AG09309 (cell line): ENCODE measurements around the gene MOCS3.

ENCODE experiments used
- DNase-seq: peaks from one replicate; pipeline ENCODE4 v3.0.0-alpha.2; 2010; ENCODE audit warnings: low read depth
- H3K4me3 ChIP-seq: 2 replicates; pipeline ENCODE4 v1.5.1; 2011; ENCODE audit warnings: mild to moderate bottlenecking, low read depth, low read length, moderate library complexity; ENCODE audit not compliant: control insufficient read depth
- TF ChIP-seq, protein P1 (sequence below): IDR thresholded peaks from 2 replicates; pipeline ENCODE4 v1.5.1; 2011; ENCODE audit warnings: mild to moderate bottlenecking, low read depth, low read length, inconsistent platforms; ENCODE audit not compliant: insufficient read depth, control insufficient read depth; ENCODE audit errors: missing control alignments

MOCS3 gene

DNA sequence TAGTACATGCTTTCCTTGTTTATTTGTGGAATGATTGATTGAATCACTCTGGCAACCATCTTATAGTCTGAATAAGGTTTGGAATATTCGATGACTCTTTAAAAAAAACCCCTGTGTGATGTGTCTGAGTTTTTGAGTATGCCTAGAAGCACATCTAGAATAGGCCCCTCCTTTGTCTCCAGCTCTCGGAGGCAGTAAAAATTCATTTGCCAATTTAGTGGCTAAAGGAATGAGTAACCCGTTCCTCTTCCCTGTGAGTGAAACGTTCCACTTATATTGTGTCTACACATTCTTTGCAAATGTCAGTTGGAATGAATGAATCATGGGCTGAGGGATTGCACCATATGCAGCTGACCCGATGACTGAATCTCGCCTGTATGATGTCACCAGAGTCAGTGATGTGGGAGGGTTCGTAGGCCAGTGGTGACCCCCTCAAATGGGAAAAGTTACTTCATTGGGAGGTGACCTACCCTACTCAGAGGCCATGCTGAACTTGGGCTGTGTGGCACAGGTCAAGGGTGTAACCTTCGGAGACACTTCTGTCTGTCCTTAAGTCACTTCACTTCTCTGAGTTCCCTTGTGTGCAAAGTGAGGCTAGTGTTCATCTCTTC is 21.6 kb downstream of the MOCS3 start:
- no peak overlapping the region for H3K4me3 ChIP-seq
- TF ChIP-seq, protein P1, sequence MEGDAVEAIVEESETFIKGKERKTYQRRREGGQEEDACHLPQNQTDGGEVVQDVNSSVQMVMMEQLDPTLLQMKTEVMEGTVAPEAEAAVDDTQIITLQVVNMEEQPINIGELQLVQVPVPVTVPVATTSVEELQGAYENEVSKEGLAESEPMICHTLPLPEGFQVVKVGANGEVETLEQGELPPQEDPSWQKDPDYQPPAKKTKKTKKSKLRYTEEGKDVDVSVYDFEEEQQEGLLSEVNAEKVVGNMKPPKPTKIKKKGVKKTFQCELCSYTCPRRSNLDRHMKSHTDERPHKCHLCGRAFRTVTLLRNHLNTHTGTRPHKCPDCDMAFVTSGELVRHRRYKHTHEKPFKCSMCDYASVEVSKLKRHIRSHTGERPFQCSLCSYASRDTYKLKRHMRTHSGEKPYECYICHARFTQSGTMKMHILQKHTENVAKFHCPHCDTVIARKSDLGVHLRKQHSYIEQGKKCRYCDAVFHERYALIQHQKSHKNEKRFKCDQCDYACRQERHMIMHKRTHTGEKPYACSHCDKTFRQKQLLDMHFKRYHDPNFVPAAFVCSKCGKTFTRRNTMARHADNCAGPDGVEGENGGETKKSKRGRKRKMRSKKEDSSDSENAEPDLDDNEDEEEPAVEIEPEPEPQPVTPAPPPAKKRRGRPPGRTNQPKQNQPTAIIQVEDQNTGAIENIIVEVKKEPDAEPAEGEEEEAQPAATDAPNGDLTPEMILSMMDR, result no peak
- DNase-seq, result peak; percentile 98

DNA sequence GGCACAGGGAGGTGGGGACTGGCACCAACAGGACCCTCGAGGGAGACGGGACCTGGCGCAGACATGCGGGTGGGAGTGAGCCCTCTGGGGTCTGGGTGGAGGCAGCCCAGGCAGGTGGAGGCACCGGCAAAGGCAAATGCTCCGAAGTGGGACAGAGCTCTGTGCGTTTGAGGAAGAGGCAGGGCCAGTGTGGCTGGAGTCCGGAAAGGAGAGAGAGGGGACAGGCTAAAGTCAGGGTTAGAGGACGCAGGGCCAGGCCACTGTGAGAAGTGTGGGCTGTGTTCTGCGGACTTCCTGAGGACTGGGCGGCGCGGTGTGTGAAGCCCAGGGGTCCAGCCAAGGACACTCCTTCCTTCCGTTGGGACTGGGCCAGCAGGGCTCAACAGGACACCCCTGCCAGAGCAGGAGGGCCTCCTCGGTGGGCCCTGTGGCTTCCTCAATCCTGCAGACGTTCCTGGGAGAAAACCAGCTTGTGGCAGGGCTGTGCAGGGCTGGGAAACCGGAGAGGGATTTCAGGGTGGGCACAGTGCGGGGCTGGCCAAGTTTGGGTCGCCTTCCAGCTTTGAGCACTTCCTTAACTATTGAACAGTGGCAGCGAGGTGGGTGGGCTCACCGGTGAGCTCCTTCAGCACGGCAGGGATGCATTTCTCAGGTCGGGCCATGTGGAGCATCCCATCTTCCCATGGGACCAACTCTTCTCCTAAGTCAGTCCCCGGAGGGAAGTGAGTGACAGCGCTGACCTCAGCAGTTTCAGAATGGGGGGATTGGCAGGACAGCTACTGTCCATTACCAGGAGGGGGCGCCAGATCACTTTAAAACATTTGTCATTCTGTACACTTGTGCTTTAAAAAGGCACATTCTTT is 22.5 kb downstream of the MOCS3 start:
- no peak for DNase-seq
- TF ChIP-seq, protein P1, result peak; percentile 77
- H3K4me3 ChIP-seq, result no peak overlapping the region

DNA sequence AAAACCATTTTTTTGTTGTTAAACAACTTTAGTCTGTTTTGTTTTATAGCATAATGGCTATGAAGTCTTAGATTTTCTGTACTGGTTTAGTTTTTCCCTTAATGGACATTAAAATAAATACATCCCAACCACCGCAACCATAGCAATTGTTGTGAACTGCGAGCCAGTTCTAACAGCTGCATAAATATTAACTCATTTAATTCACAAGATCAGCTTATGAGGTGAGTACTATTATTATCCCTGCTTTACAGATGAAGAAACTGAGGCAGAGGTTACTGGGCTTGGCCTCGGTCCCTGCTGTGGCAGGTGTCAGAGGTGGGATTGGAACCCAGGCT is 23.1 kb downstream of the MOCS3 start:
- no peak for DNase-seq
- TF ChIP-seq, protein P1, result no peak
- no peak overlapping the region for H3K4me3 ChIP-seq

DNA sequence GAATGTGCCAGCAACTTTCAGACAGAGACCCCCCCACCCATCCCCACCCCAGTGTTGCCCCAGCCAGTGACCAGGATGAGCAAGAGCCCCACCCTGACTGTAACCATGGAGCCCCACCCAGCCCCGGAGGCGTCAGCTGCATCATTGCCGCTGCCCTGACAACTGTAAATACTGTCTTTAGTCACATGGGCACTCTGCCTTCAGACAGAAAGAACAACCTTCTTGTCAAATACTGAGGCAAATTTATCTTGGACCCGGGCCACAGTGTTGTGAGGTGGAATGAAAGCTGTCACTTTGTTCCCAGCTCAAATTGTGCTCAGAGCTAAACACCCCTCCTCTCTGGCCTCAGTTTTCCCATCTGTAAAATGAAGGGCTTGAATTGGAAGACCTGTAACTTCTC is 23.7 kb downstream of the MOCS3 start:
- DNase-seq, result no peak

DNA sequence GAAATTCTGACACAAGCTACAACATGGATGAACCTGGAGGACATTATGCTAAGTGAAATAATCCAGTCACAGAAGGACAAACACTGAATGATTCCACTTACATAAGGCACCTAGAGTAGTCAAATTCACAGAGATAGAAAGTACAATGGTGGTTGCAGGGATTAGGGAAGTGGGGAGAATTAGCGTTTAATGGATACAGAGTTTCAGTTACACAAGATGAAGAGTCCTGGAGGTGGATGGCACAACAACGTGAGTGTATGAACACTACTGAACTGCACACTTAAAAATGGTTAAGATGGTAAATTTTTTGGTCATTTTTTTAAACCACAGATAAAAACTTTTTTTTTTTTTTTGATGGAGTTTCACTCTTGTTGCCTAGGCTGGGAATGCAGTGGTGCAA is 24.7 kb downstream of the MOCS3 start:
- no peak for DNase-seq
- TF ChIP-seq, protein P1, result no peak

More for the DNA sequence above, 23.7 kb downstream of the MOCS3 start:
- H3K4me3 ChIP-seq, result no peak overlapping the region
- TF ChIP-seq, protein P1, result no peak

DNA sequence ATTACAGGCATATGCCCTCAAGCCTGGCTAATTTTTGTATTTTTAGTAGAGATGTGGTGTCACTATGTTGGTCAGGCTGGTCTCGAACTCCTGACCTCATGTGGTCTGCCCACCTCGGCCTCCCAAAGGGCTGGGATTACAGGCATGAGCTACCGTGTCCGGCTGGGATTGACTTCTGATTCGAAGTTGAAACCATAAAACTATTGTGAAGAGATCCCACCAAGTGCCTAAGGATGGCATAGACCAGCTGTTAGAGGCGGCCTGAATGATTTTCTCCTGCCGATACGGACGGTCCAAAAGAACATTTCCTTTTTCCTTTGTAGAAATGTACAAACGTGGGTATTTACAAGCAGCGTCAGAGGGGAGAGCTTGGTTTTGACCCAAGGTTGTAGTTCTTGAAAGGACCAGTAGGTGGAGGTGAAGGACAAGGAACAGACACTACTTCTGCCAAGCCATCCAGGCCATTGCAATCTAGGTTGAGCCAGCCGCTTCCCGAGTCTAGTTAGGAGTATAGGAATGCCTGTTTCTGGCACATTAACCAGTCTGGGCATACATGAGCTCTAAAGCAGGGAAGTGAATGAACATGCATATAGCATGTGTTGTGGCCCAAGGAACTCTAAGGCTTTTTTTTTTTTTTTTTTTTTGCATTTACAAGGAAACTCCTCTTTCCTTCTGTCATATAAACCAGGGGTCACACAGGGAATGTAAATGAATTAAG is 29.0 kb downstream of the MOCS3 start:
- TF ChIP-seq, protein P1, result peak; percentile 91
- no peak overlapping the region for H3K4me3 ChIP-seq
- peak; percentile 69 for DNase-seq

More for the DNA sequence above, 24.7 kb downstream of the MOCS3 start:
- no peak overlapping the region for H3K4me3 ChIP-seq
